Panc1 (cell line): Measurements from ENCODE around the gene TEF. TPM values are rescaled to one million over a fixed set of nuclear protein-coding genes. Genes with fewer than 3 reads are reported as not detected.

ENCODE experiments used
- ATAC-seq: fragments of 200-7000 bp; cut with Tn5 transposase; 2 replicates; pipeline ENCODE4 v1.9.1; 2020; ENCODE audit warnings: mild to moderate bottlenecking, moderate library complexity
- BruUV-seq: library from RNA; stranded (reverse); fragments of 400-500 nt; replicated peaks from 2 replicates; lab custom pipeline; 2021; lab: Mats Ljungman, UMichigan
- CTCF ChIA-PET: fragments of 300-600 bp; sonication (Branson Sonifier 250); formaldehyde crosslinking; loops from one replicate; lab custom pipeline; 2022; ENCODE audit warnings: antibody characterized with exemption; lab: Charles Lee
- POLR2A ChIA-PET: fragments of 300-600 bp; sonication (Branson Sonifier 250); formaldehyde crosslinking; loops from one replicate; lab custom pipeline; 2022; ENCODE audit warnings: antibody characterized with exemption; lab: Charles Lee
- DNase-seq: peaks from one replicate; pipeline ENCODE4 v3.0.0-alpha.2; 2010; ENCODE audit warnings: low read depth, low spot score
- H3K27ac ChIP-seq: 2 replicates; pipeline ENCODE4 v1.5.1; 2011; ENCODE audit warnings: mild to moderate bottlenecking, low read length, inconsistent platforms
- H3K27me3 ChIP-seq: fragments of 200-500 bp; sonication (Bioruptor generic); 2 replicates; pipeline ENCODE4 v1.6.0; 2014; ENCODE audit warnings: low read length, inconsistent platforms; ENCODE audit not compliant: control insufficient read depth, insufficient read depth
- H3K36me3 ChIP-seq: fragments of 200-500 bp; sonication (Bioruptor generic); 2 replicates; pipeline ENCODE4 v1.5.1; 2014; ENCODE audit warnings: inconsistent platforms, mild to moderate bottlenecking, low read length, moderate library complexity; ENCODE audit not compliant: control insufficient read depth, insufficient read depth
- H3K4me1 ChIP-seq: 2 replicates; pipeline ENCODE4 v1.5.1; 2011; ENCODE audit warnings: inconsistent platforms, mild to moderate bottlenecking, low read length, moderate library complexity; ENCODE audit not compliant: control insufficient read depth, insufficient read depth
- H3K4me3 ChIP-seq, 2 experiments: 2 replicates each; pipeline ENCODE4 v1.5.1; 2011 to 2012; ENCODE audit warnings: low read depth in 2 of 2, low read length in 2 of 2, mild to moderate bottlenecking in 2 of 2, inconsistent platforms in 1 of 2, moderate library complexity in 1 of 2
- H3K9me3 ChIP-seq: fragments of 200-500 bp; sonication (Bioruptor generic); 2 replicates; pipeline ENCODE4 v1.5.1; 2014; ENCODE audit warnings: low read depth, mild to moderate bottlenecking, inconsistent platforms, low read length, moderate library complexity; ENCODE audit not compliant: control insufficient read depth, insufficient read depth
- CTCF ChIP-seq: fragments of 450-650 bp; IDR thresholded peaks from 2 replicates; pipeline ENCODE4 v1.5.1; 2017; ENCODE audit warnings: mild to moderate bottlenecking
- POLR2AphosphoS5 ChIP-seq: IDR thresholded peaks from 2 replicates; pipeline ENCODE4 v1.6.1; 2012; ENCODE audit warnings: mild to moderate bottlenecking, low read depth, low read length, moderate library complexity
- REST ChIP-seq, 2 experiments: IDR thresholded peaks; 2 replicates each; pipeline ENCODE4 v1.6.1; 2011 to 2012; ENCODE audit warnings: low read depth in 2 of 2, control low read depth in 1 of 2, low read length in 1 of 2, mild to moderate bottlenecking in 1 of 2, moderate library complexity in 1 of 2; ENCODE audit not compliant: insufficient read depth in 1 of 2
- SIN3A ChIP-seq: IDR thresholded peaks from 2 replicates; pipeline ENCODE4 v1.6.1; 2012; ENCODE audit warnings: low read depth, mild to moderate bottlenecking, low read length, moderate library complexity, borderline replicate concordance; ENCODE audit not compliant: insufficient read depth
- TCF7L2 ChIP-seq: IDR thresholded peaks from 2 replicates; pipeline ENCODE4 v1.6.1; 2011; ENCODE audit warnings: mild to moderate bottlenecking, low read depth, low read length, inconsistent platforms
- in situ Hi-C: cut with HindIII; loops from 2 replicates; pipeline ENCODE4 v1.10.0; 2016; ENCODE audit warnings: low sequenced_read_pairs, low pct_unique_long_range_greater_than_20kb
- intact Hi-C: fragments of 100-400 bp; cut with micrococcal nuclease; formaldehyde crosslinking; loops from one replicate; pipeline ENCODE4 v1.10.0; 2022; ENCODE audit not compliant: unreplicated experiment
- total RNA-seq: library from RNA; stranded (reverse); gene quantifications from one replicate; pipeline ENCODE4 v1.2.1, GENCODE V29; 2021; ENCODE audit not compliant: unreplicated experiment

Gene TEF
- total RNA-seq, 1 experiment from 2014 or later = 7.8 TPM

- POLR2A ChIA-PET = no interaction called here
Measured at GRCh38 chr22:41418717-41419116, 37.0 kb downstream of the TEF start.

GRCh38 chr22:41425660-41426365 lies 44.1 kb downstream of the TEF start:
- BruUV-seq = no TSS peak
- Histone ChIP-seq H3K27me3 (no peaks in the 10 kb centered on the region), H3K4me1 (no peaks in the 10 kb centered on the region), H3K36me3 (no peaks in the 10 kb centered on the region), H3K27ac (no peak overlapping the region), H3K9me3 (no peaks in the 10 kb centered on the region), H3K4me3 (no peak overlapping the region)
- ATAC-seq (no peak), DNase-seq (no peak)
- intact Hi-C loops (no loop called here), in situ Hi-C loops (no loop called here)
- ChIA-PET POLR2A (interaction anchor here (0.6 kb wide), 1 partner anchor 8 kb away, joined by 3 read pairs; no protein-coding TSS in a partner anchor), CTCF (no interaction called here)
- TF ChIP-seq CTCF = no peak
- TF ChIP-seq POLR2AphosphoS5 = no peak
- no peak for TF ChIP-seq SIN3A
- TF ChIP-seq REST (IDR thresholded peaks at IDR 0.05; ENCODE audit: insufficient read depth in 1 of 2, low read depth in 2 of 2, low read length in 1 of 2) = no peak
- TF ChIP-seq TCF7L2 = no peak

More at GRCh38 chr22:41418717-41419116, 37.0 kb downstream of the TEF start:
- Histone ChIP-seq H3K27ac (no peak overlapping the region), H3K36me3 (no peaks in the 10 kb centered on the region; the same call in 1 of the 2 replicates), H3K4me3 (no peak overlapping the region), H3K9me3 (no peaks in the 10 kb centered on the region), H3K27me3 (no peaks in the 10 kb centered on the region), H3K4me1 (peaks cover 6% of the 10 kb centered on the region)
- BruUV-seq = no TSS peak
- CTCF ChIA-PET = interaction anchor here (0.7 kb wide), 1 partner anchor 508 kb away, joined by 6 read pairs; the partner anchor contains the start of gene TNFRSF13C
- intact Hi-C loops (no loop called here), in situ Hi-C loops (no loop called here)
- no peak for TF ChIP-seq POLR2AphosphoS5
- TF ChIP-seq TCF7L2 = no peak
- TF ChIP-seq CTCF = no peak
- no peak for TF ChIP-seq SIN3A
- no peak for TF ChIP-seq REST (IDR thresholded peaks at IDR 0.05; ENCODE audit: insufficient read depth in 1 of 2, low read depth in 2 of 2, low read length in 1 of 2)
- ATAC-seq = no peak
- DNase-seq = no peak
